ENCODE data around the gene TMEM207. TPM values are rescaled to one million over a fixed set of nuclear protein-coding genes. Genes with fewer than 3 reads are reported as not detected.

TMEM207 gene
- total RNA-seq, 2 donors from 2014 or later: not detected

DNA sequence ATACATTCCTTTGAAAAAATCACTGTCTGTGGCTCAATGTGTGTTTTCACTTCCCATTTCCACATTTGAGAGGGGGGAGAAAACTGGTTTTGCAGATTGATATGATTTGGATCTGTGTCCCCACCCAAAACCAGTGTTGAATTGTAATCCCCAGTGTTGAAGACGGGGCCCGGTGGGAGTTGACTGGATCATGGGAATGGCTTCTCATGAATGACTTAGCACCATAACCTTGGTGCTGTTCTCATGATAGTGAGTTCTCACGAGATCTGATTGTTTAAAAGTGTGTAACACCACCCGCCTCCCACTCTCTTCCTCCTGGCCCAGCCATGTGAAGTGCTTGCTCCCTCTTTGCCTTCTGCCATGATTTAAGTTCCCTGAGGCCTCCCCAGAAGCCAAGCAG is 16.1 kb downstream of the TMEM207 start:
- H3K4me1 ChIP-seq: no peaks in the 10 kb centered on the region
- H3K36me3 ChIP-seq: no peaks in the 10 kb centered on the region
- H3K4me3 ChIP-seq: no peak overlapping the region
- H3K27me3 ChIP-seq: no peaks in the 10 kb centered on the region
- H3K9me3 ChIP-seq: no peaks in the 10 kb centered on the region
- TF ChIP-seq, protein P1, sequence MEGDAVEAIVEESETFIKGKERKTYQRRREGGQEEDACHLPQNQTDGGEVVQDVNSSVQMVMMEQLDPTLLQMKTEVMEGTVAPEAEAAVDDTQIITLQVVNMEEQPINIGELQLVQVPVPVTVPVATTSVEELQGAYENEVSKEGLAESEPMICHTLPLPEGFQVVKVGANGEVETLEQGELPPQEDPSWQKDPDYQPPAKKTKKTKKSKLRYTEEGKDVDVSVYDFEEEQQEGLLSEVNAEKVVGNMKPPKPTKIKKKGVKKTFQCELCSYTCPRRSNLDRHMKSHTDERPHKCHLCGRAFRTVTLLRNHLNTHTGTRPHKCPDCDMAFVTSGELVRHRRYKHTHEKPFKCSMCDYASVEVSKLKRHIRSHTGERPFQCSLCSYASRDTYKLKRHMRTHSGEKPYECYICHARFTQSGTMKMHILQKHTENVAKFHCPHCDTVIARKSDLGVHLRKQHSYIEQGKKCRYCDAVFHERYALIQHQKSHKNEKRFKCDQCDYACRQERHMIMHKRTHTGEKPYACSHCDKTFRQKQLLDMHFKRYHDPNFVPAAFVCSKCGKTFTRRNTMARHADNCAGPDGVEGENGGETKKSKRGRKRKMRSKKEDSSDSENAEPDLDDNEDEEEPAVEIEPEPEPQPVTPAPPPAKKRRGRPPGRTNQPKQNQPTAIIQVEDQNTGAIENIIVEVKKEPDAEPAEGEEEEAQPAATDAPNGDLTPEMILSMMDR (IDR thresholded peaks at IDR 0.05): no peak
- no peak overlapping the region for H3K27ac ChIP-seq
- no peak for DNase-seq (ENCODE audit: low spot score)

DNA sequence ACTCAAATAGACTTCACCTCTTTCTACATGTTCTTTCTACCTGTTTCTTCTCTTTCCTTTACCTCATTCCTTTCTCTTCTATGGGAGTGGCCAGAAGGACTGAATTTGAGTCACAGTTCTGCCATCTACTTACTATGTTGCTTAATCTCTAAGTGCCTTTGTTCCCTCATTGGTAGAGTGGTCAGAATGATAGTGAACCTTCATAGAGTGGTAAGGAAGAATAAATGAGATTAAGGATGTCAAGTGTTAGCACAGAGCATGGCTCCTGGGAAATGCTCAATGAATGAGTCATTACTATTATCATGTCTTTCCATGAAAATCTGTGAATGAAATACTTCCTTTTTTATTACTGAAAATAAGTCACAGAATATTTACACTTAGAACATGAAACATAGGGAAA is 17.5 kb downstream of the TMEM207 start:
- Histone ChIP-seq H3K9me3 (no peaks in the 10 kb centered on the region), H3K27me3 (no peaks in the 10 kb centered on the region), H3K27ac (no peak overlapping the region), H3K36me3 (no peaks in the 10 kb centered on the region), H3K4me1 (no peaks in the 10 kb centered on the region), H3K4me3 (no peak overlapping the region)
- TF ChIP-seq, protein P1 (IDR thresholded peaks at IDR 0.05): no peak
- DNase-seq (ENCODE audit: low spot score): no peak

DNA sequence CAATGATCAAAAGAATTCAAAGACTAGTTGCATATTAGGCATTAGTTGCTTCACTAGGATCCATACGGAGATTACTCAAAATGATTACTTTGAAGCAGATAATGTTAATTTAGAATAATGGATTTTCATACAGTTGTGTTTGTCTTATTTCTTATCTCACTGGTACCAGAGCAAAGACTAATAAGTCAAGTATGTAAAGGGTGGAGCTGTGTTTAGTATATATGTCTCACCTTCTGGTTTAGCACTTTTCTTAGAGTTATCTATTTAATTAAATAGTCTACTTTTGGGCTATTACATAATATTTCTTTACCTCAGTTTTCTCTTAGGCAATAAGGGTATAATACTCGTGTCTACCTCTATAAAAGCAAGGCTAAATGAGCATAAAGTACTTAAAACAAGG is 18.8 kb downstream of the TMEM207 start:
- H3K36me3 ChIP-seq: no peaks in the 10 kb centered on the region
- no peaks in the 10 kb centered on the region for H3K27me3 ChIP-seq

DNA sequence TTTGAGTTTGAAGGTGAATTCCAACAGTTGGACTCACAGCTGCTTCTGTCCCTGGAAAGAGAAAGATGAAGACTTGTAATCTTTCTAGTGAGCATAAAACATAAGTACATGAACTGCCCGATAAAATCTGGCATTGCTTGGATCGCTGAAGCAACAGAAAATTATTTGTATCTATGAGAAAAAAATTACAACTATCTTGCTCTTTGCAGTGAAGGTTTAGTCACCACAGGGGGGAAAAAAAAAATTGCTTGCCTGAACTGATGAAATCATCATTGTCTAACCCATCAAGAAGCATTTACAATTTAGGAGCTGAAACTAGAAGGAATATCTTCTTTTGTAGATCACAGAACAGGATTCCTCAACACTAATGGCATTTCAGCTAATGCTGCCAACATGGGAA is 20.0 kb downstream of the TMEM207 start:
- TF ChIP-seq, protein P1 (IDR thresholded peaks at IDR 0.05): no peak

More for the DNA sequence above, 18.8 kb downstream of the TMEM207 start:
- no peak overlapping the region for H3K27ac ChIP-seq
- H3K4me1 ChIP-seq: no peaks in the 10 kb centered on the region
- TF ChIP-seq, protein P1 (IDR thresholded peaks at IDR 0.05): no peak
- DNase-seq (ENCODE audit: low spot score): no peak
- H3K9me3 ChIP-seq: no peaks in the 10 kb centered on the region
- no peak overlapping the region for H3K4me3 ChIP-seq

DNA sequence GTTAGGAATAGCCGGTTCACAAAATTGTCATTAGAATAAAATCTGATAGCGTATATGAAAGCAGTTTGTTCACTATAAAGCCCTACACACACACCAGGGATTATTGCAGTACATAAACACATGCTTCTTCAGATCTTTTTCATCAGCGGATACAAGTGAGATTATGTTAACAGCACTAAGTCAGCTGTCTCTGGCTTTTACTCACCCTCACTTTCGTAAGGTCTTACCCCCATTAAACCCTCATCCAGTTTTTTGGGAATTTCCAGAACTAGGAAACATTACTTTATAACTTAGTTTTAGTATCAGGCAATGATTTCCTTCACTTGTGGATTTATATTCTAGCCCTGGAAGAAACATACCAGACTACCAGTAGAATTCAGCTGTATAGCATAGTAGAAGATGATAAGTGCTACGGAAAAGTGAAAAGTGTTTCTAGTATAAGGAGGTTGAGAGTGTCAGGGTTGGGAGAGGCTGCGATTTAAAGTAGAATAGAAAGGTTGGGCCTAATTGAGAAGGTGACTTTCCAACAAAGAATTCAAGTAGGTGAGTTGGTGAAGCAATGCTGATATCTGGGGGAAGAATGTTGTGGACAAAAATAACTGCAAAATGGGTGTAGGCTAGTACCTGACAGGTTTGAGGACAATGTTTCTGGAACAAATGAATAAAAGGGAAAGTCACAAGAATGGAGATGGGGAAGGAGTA is 22.7 kb downstream of the TMEM207 start:
- H3K4me1 ChIP-seq: no peaks in the 10 kb centered on the region
- no peaks in the 10 kb centered on the region for H3K9me3 ChIP-seq
- DNase-seq (ENCODE audit: low spot score): no peak
- H3K4me3 ChIP-seq: no peak overlapping the region
- H3K27me3 ChIP-seq: no peaks in the 10 kb centered on the region
- H3K27ac ChIP-seq: no peak overlapping the region
- H3K36me3 ChIP-seq: no peaks in the 10 kb centered on the region
- TF ChIP-seq, protein P1 (IDR thresholded peaks at IDR 0.05): no peak

More for the DNA sequence above, 20.0 kb downstream of the TMEM207 start:
- H3K27me3 ChIP-seq: no peaks in the 10 kb centered on the region
- H3K9me3 ChIP-seq: no peaks in the 10 kb centered on the region
- no peak for DNase-seq (ENCODE audit: low spot score)
- no peak overlapping the region for H3K27ac ChIP-seq
- H3K36me3 ChIP-seq: no peaks in the 10 kb centered on the region
- H3K4me3 ChIP-seq: no peak overlapping the region
- no peaks in the 10 kb centered on the region for H3K4me1 ChIP-seq

DNA sequence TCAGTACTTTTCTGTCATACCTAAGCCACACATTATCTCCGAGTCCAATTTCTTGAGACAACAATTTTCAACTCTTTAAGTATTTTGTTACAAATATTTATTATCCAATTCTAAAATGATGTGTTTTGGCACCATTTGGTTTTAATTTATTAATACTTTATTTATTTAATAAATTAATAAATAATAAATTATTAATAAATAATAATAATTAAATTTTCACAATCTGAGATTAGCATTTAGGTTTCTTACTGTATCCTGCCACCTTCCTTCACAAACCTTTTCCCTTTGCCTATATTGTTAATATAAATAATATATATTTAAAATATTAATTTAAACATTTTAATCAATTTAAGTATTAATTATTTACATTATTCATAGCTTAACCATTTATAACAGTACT is 23.9 kb downstream of the TMEM207 start:
- TF ChIP-seq, protein P1 (IDR thresholded peaks at IDR 0.05): no peak
- no peak for DNase-seq (ENCODE audit: low spot score)
- H3K27ac ChIP-seq: no peak overlapping the region
- no peaks in the 10 kb centered on the region for H3K27me3 ChIP-seq
- H3K4me3 ChIP-seq: no peak overlapping the region
- no peaks in the 10 kb centered on the region for H3K36me3 ChIP-seq
- H3K4me1 ChIP-seq: no peaks in the 10 kb centered on the region
- H3K9me3 ChIP-seq: no peaks in the 10 kb centered on the region

All from right atrium auricular region (tissue), 2 donors.